NCI-H2196 (cell line): Measurements from ENCODE around the gene NR1H4.
"Not testable (repeated sequence)": the region's sequence is repeated elsewhere in the genome, so short reads cannot be mapped to it uniquely, and the experiment has no call there.

Experiments
- DNase-seq: peaks from one replicate; lab custom pipeline; 2025; ENCODE audit not compliant: unreplicated experiment; lab: John Stamatoyannopoulos, UW

The NR1H4 gene

DNA sequence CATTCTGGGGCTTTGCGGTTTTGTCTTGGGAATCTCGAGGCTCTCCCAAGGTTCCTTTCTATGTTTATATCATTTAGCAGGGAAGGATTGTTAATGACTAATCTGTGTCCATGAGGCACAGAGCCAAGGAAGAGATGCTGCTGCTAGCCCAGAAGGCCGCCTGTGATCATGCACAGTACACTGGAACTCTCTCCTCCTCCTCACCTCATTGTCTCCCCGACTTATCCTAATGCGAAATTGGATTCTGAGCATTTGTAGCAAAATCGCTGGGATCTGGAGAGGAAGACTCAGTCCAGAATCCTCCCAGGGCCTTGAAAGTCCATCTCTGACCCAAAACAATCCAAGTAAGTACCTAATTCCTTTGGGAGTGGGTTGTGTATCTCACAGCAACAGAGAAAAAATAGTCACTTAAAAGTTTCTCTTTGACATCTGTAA, at the start of gene NR1H4:
Gene NR1H4 (plus strand): TSS at position 151 of the 435 bp plus-strand sequence. CDS start 19,458 bp downstream, outside the sequence.
- no peak for DNase-seq

DNA sequence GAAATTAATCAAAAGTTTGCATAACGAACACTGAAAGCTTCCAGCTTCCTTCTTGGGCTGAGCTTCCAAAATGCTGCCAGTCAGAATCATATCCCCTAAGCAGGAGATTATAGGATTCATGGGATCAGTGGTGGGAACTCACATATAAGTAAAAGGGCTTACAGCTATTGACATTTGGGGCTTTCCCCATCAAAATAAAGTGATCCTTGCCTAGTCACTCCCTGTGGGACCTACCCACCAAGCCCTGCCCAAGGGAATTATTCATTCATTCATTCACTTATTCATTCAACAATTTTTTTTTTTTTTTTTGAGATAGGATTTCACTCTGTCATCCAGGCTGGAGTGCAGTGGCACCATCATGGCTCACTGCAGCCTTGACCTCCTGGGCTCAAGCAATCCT, 47.5 kb upstream of the NR1H4 start:
- DNase-seq: no peak

DNA sequence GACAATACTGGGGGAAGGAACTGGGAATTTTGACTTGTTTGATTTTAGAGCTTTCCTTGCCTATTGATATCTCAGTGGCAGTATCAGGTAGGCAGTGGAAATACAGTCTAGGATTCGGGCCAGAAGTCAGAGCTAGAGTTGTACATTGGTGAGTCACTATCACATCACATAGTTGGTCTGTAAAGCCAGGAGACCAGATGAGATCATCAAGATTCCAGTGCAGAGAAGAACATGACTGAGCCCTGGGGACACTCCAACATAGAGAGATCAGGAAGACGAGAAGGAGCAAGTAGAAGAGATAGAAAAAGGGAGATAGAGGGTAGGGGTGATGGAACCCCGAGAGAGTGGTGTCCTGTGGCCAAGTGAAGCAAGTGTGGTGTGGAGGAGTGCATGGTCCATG, 46.6 kb upstream of the NR1H4 start:
- DNase-seq: no peak

DNA sequence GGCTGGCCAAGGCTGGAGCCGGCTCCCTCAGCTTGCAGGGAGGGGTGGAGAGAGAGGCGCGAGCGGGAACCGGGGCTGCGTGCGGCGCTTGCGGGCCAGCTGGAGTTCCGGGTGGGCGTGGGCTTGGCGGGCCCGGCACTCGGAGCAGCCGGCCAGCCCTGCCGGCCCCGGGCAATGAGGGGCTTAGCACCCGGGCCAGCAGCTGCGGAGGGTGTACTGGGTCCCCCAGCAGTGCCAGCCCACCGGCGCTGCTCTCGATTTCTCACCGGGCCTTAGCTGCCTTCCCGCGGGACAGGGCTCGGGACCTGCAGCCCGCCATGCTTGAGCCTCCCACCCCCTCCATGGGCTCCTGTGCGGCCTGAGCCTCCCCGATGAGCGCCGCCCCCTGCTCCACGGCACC, 43.4 kb upstream of the NR1H4 start:
- not testable (repeated sequence) for DNase-seq

DNA sequence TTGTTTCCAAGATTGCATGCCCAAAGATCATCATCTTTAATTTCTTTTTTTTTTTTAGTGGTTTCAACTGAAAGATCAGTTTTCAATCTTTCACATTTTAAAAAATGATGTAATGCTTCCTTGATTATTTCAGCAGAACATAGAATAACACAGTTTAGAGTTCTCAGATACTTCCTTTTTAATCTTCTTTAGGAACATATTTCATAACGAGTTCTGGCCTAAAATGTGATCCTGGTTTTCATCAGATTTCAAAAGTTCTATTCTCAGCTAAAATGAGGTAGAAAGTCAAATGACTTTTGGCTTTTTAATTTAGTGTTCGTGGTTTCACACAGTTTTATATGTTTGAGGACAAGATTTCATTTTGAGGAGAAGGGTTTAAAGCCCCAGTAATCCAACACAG, 40.0 kb upstream of the NR1H4 start:
- DNase-seq: no peak

DNA sequence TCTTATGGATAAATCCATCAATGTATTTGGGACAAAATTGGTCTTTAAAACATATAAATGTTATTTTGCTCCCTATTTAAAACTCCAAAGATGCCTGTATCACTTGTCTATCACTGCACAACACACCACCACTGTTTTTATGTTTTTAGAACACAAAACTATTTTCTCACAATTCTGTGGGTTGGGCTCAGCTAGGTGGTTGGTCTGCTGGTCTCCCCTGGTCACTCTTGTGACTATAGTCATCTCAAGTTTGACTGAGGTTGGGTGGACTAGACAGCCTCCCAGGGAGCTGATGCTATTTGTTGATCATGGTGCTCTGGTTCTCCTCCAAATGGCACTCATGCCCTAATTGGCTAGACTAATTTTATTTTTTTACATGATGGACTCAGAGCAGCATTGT, 39.5 kb upstream of the NR1H4 start:
- DNase-seq: no peak

DNA sequence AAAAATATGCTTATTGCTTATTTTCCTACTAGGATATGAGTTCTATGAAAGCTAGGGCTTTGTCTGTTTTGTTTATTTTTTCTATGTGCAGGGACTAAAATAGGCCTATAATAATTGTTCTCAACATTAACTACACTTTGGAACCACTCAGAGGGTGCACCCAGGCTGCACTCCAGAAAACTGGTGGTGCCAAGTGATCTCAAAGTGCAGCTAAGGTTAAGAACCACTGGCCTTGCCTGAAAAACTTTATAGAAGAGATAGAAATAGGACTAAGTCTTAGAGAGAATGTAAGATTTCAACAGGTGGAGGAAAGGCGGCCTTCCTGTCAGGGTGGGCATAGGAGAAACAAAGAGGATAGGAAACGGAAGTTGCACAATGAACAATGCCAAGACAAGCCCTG, 37.7 kb upstream of the NR1H4 start:
- no peak for DNase-seq

DNA sequence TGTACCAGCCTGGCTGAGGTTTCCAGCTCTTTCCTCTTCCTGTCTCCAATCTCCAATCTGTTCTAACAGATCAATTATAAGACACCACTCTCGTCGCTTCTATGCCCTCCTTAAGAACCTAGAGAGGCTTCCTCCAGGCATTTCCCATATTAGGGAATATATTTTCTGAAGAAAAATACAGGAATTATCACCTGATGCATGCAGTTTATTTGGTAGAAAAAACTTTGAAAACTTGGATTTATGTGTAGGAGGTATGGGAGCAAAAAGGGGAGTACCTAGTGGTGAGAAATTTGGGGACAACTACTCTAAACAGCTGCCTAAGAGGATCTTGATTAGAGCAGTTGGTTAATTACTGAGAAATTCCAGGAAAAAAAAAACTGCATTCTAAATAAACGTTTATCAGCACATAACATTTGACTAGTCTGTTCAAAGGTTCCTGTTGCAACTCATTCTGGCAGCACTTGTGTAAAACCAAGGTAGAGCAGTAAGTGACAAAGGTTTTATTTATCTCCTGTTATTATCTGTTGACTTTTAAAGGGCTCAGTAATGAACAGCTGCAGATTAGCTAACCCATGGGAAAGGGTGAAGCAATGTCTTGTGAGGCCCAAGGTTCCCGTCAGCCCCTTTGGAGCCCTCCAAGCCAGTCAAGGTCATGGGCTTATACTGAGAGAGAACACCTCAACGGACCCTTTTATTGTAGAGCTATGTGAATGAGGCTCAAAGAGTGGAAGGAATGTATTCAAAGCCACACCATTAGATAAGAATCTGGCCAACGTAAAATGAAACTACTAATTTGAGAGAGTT, 36.4 kb upstream of the NR1H4 start:
- no peak for DNase-seq

DNA sequence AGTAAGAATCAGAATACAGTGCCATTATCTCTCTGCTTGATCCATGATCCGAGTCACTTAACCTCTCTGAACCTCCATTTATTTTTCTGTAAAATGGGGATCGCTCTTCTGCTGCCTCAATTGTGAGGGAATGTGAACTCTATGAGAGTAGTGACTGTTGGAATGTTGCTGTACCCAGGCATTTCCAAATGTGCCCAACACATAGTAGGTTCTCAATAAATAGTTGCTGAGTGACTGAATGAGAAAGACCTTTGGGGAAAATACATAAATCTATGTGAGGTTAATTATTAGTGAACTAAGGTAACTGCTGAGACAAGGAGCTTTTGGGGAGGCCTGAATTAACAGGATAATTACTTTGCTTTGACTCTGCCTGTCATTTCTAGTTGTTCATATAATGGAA, 33.9 kb upstream of the NR1H4 start:
- no peak for DNase-seq

DNA sequence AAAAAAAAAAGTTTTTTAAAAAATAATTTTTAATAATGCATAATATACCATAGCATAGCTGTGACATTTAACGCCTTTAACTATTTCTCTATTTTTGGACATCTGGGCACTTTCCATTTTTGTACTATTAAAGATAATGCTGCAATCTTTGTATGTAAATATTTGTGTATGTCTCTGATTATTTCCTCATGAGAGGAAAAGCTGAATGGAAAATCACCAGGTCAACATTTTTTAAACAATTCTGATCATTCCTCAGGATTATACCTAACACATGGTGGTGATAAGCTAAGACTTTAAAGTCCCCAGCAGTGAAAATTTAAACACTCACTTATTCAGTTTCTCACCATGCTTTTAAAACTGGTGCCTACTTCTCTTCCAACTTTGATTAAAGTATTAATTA, 31.3 kb upstream of the NR1H4 start:
- no peak for DNase-seq

DNA sequence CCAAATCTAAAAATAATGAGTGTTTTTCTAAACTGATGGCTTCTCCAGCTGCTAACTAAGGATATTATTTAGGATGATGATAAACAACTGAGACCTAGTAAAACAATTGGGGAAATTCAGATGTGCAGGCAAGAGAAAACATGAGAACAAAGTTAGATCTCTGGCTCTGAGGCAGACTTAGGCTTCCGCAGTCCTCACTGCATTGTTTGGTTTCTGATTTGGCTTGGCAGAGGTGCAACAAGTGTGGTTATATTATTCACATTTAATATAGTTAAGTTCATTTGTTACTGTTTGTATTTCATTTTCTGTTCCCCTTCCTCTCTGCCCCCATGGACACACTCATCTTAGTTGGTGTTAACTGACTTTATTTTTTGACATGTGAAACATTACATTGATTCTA, 30.2 kb upstream of the NR1H4 start:
- DNase-seq: no peak

DNA sequence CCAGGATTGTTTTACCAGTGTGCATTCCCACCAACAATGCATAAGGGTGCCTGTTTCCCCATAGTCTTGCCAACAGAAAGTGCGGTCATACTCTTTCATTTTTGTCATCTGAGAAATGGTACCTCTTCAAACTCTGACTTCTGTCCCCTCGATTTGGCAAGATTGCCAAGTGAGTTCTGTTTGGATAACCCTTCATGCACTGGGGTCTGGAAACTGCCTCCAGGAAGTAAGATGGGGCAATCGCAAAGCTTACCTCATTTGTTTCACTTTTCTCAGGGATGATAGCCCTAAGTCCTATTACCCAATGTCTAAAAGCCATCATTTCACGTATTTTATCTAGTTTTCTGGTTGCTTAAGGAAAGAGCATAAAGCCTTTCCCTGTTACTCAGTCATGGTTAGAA, 28.6 kb upstream of the NR1H4 start:
- DNase-seq: no peak

DNA sequence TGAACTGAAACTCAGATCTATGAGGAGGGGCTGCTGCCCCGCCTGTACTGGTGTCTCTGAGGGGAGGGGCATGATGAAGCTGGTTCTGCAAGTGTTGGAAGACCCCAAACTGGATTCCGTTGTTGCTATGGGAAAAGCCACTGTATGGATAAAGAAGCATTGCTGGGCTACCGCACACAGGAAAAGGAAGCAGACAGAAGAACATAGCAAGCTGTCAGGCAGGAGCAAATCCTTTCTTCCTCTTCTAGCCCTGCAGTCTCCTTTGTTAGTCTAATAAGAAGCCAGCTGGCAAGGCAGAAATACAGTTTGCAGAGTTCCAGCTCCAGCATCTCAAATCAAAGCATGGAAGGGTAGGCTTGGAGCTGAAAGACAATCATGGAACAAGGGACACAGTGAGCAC, 26.3 kb upstream of the NR1H4 start:
- DNase-seq: no peak

DNA sequence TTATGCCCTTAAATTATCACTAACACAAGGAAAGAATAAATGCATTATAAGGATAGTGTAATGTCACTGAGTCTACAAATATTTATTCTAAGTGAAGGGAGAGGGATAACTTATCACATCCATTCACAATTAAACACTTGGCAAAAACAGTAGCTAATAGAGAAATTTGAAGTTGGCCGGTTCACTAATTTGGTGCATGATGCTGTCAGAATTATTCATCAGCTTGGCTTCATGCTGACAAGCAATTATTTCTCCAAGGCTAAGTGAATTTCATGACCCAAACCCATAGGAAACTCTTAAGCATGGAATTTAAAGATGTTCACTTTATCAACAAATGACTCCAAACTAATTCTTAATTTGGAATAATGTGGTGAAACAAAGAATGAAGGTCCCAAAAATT, 25.0 kb upstream of the NR1H4 start:
- DNase-seq: no peak

DNA sequence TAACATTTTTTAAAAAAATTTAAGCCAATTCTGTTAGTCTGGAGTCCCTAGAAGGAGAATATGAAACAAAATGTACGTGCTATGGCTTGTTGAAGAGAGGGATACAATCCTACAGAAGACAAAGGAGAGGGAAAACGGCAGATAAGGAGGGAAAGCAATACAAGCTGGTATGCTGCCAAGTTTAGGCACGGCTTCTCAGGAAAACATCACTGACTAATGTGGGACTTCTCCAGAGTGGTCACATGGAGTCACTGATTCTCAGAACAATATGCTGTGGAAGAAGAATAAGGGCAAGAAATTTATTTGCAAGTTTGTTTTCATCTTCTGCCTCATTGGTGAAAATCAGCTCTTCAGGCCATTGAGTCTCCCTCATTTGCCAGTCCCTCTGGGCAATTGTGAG, 22.9 kb upstream of the NR1H4 start:
- DNase-seq: no peak

DNA sequence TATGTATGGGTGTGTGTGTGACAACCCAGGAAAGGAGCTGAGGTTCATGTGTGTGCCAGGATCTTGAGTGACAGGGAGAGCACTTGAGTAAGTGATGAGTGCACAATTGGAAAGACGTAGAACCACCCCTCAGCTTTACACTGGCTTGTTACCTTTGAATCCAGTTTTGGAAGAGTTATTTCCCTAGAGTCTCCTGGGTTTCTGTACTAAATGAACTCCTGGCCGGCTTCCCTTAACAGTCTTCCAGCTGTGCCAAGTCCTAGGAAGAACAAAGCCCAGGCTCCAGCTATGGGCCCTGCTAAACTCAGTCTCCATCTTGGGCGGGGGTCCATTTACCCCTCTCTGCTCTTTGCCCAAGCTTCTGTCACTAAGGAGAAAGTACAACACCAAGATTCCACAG, 19.7 kb upstream of the NR1H4 start:
- no peak for DNase-seq

DNA sequence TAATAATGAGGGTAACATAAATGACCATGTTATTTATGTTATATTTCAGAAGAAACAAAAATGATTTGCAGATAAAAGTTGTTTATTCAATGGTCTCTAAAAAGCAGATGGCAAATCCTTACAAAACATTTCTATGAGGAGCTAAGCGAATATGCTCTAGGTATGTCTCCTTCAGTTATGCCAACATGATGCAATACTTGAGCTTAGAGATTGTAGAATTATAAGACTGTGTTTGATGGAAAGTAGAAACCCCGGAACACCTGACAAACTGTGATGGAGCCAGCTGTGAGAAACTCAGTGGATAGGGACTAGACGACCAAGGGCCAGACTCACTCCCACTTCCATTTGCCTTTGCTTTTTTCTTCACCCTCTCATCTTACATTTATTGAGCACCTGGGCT, 17.8 kb upstream of the NR1H4 start:
- DNase-seq: no peak

DNA sequence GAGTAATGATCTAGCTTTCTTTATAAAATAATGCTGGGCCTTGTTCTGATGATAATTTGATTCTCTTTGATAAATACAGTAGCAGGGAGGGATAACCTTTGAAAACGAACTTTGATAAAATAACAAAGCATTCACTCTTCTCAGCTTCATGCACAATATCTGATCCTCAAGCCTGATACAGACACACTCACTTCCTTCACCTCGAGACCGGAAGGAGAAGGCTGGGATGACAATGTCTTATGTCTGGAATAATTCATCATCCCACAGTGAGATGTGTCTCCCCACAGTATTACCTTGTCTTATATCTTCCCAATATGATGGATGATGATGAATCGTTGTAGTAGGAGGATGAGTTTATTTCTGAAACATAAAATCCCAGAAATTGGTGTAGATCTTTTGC, 15.5 kb upstream of the NR1H4 start:
- DNase-seq: no peak

DNA sequence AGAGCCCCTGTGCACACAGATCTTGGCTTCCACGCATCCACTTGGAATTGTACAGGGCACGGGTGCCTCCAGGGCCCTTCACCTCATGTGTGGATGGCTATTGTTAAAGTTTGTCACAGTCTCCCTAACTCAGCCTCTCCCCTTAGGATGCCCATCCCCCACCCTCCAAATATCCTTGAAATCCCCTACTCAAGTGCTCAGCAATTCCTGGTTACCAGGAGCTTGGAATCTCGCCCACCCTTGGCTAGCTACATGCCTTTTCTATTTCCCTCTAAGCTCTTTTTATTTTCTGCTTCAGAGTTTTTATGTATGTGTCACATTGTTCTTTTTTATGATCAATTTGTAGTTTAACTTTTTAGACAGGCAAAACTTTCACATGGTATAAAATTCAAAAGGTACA, 13.0 kb upstream of the NR1H4 start:
- no peak for DNase-seq

DNA sequence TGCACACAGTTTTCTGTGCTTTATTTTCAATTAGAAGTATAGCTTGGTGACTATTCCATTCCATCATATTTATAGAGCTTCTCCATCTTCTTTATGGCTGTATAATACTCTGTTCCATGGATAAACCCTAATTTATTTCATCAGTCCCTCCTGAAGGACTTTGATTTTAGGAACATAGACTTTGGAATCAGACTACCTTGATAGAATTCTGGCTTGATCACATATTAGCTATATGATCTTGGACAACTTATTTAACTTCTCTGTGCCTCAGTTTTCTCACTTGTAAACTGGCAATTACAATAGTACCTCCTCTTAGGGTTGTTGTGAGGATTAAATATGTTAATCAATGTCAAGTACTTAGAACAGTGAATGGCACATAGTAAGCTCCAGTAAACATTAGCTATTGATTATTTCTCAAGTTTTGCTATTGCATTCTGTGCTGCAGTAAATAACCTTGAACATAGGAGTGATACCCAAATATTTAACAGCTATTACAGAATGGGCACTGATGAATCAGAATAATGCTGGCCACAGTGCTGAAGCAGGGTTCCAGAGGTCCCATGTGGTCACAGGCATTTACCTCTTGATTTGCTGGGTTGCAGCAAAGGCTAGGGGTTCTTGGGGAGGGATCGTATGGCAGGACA, 12.2 kb upstream of the NR1H4 start:
- DNase-seq: no peak

DNA sequence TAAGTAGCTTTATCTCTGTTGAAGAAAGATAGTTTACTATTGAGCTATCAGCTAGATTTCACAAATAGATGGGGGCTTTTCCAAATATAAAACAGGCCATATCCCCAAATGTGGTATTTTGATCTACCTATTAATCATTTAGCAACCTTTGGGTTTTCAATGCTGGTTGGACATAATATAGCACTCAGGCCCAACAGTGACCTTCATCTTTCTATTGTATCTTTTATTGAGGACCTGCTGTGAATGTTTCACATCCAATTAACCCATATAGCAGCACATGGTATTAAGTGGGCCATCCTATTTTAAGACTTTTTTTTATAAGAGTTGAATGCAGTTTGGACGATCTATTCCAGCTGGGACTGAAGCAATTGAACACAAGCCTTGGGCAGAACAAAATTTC, 10.0 kb upstream of the NR1H4 start:
- DNase-seq: no peak

DNA sequence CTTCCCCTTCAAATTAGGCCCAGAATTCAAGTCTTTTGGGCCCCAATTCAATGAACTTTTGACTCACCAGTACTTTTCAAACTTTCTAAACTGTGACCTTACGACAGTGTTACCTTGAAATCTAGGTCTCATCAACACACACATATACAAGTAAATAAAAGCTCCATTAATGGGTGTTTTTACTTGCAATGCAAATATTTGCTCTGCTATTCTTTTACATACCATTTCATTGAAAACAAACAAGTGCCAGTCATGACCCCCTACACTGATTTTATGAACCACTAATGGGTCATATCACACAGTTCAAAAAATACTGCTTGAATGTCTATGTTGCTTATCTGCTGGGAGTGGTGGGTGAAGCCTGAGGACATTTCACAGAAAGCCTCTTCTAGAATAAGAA, 9.1 kb upstream of the NR1H4 start:
- no peak for DNase-seq

DNA sequence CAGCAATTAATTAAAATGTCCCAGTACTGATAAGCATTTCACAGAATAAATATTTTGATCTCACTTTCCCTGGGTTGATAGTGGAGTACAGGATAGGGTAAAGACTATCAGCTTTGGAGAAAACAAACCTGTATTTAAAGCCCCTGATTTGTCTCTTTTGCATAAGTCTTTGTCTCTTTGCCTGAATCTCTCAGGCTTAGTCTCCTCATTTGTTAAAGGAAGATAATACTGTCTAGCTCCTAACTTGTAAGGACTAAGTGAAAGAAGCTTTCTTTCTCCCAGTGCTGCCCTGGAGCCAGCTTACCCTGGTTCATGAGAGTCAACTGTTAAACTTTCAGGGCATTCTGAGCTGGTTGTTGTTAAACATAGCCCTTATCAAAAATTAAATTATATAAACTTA, 5.5 kb upstream of the NR1H4 start:
- no peak for DNase-seq
